CD4-positive, alpha-beta T cell (primary cell): ENCODE results near the gene TMEM170A. TPM values are rescaled to one million over a fixed set of nuclear protein-coding genes. Genes with fewer than 3 reads are reported as not detected.

ENCODE experiments used
- ATAC-seq: fragments of 200-7000 bp; cut with Tn5 transposase; one replicate; pipeline ENCODE4 v1.10.0; 2022; ENCODE audit warnings: mild to moderate bottlenecking; ENCODE audit not compliant: poor library complexity
- CTCF ChIA-PET: fragments of 350-600 bp; sonication (Branson Sonifier 250); formaldehyde crosslinking; loops from one replicate; lab custom pipeline; 2021; ENCODE audit warnings: antibody characterized with exemption, inconsistent platforms; lab: Charles Lee
- POLR2A ChIA-PET: fragments of 350-600 bp; sonication (Branson Sonifier 250); formaldehyde crosslinking; loops from one replicate; lab custom pipeline; 2021; ENCODE audit warnings: antibody characterized with exemption, inconsistent platforms; lab: Charles Lee
- DNase-seq, 14 experiments: peaks; one replicate each; pipeline ENCODE4 v3.0.0-alpha.2; 2013 to 2020; ENCODE audit warnings: mixed read lengths in 2 of 14
- H3K27ac ChIP-seq, 2 donors: one replicate each; pipeline versions ENCODE4 v1.5.1 to v1.7.0; 2013; ENCODE audit warnings: low read length in 2 of 2, low read depth in 1 of 2, mild to moderate bottlenecking in 1 of 2
- H3K27me3 ChIP-seq, 2 experiments: 1 replicate in 1 of 2; 2 replicates in 1 of 2; pipeline versions ENCODE4 v1.6.1 to v1.7.0; 2013; ENCODE audit warnings: low read length in 2 of 2, control low read depth in 1 of 2, mild to moderate bottlenecking in 1 of 2, moderate library complexity in 1 of 2; ENCODE audit not compliant: insufficient read depth in 2 of 2, control insufficient read depth in 1 of 2
- H3K36me3 ChIP-seq: one replicate; pipeline ENCODE4 v1.6.1; 2013; ENCODE audit warnings: low read length, control low read depth; ENCODE audit not compliant: insufficient read depth
- H3K4me1 ChIP-seq: one replicate; pipeline ENCODE4 v1.6.1; 2013; ENCODE audit warnings: low read length, control low read depth; ENCODE audit not compliant: insufficient read depth
- H3K4me3 ChIP-seq: one replicate; pipeline ENCODE4 v1.5.1; 2013; ENCODE audit warnings: mild to moderate bottlenecking, low read length, moderate library complexity
- H3K9me3 ChIP-seq, 2 experiments: 1 replicate in 1 of 2; 2 replicates in 1 of 2; pipeline versions ENCODE4 v1.6.1 to v1.7.0; 2013; ENCODE audit warnings: low read length in 2 of 2, mild to moderate bottlenecking in 2 of 2, control low read depth in 1 of 2, moderate library complexity in 1 of 2; ENCODE audit not compliant: control insufficient read depth in 1 of 2, insufficient read depth in 1 of 2
- H3K27ac Mint-ChIP-seq: one replicate; pipeline ENCODE4 v1.8.0; 2020; ENCODE audit warnings: mixed read lengths
- H3K27me3 Mint-ChIP-seq: one replicate; pipeline ENCODE4 v1.8.0; 2021; ENCODE audit warnings: mixed read lengths
- H3K36me3 Mint-ChIP-seq: one replicate; pipeline ENCODE4 v1.8.0; 2021; ENCODE audit warnings: low read depth, mixed read lengths
- H3K4me1 Mint-ChIP-seq: one replicate; pipeline ENCODE4 v1.8.0; 2021; ENCODE audit warnings: low read depth, mixed read lengths
- H3K4me3 Mint-ChIP-seq: one replicate; pipeline ENCODE4 v1.8.0; 2020; ENCODE audit warnings: mild to moderate bottlenecking, mixed read lengths
- H3K9me3 Mint-ChIP-seq: one replicate; pipeline ENCODE4 v1.8.0; 2020; ENCODE audit warnings: mixed read lengths
- intact Hi-C, 2 experiments: fragments of 100-400 bp; cut with DNase I in 1 of 2; cut with micrococcal nuclease in 1 of 2; formaldehyde crosslinking; loops; one replicate each; pipeline versions ENCODE4 v1.15.1 to v1.9.0; 2023 to 2025; cut with DNase I, micrococcal nuclease
- total RNA-seq, 174 experiments: library from RNA in 2 of 174; stranded (reverse) in 2 of 174; gene quantifications; one replicate each; pipeline ENCODE4 v1.2.3 and lab custom pipeline; 2021 to 2026
- TF ChIP-seq, protein P1 (sequence below): fragments of 200-600 bp; IDR thresholded peaks from one replicate; pipeline ENCODE4 v1.8.0; 2022; ENCODE audit warnings: antibody characterized with exemption, mild to moderate bottlenecking

Gene TMEM170A
- total RNA-seq, 2 experiments from 2014 or later: 34.3 to 37.8 TPM

DNA sequence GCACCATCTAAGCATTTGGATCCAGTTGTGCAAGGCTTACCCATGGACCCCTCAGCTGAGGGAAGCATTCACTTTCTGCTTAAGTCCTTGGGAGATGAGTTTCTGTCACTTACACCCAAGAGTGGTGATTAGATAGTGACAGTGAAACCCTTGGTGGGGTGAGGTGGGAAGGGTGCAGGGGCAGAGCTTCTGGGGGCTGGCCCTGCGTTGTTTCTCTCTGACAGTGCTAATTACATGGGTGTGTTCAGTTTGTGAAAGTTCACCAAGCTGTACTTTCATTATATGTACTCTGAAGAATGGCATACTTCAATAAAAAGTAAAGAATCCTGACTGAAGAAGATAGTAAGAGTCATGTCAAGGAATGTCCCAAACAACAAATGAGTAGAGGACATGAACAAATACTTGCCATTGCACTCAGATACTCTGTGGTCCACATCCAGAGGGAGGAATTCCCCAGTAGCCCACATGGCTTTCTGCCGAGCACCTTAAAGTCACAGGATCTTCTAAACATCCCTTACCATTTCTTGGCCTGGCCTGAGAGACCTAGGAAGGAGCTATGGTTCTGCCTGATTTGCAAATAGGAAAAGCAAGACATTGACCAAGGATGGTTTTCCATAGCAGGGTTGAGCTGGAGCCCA is 22.3 kb upstream of the TMEM170A start:
- TF ChIP-seq, protein P1, sequence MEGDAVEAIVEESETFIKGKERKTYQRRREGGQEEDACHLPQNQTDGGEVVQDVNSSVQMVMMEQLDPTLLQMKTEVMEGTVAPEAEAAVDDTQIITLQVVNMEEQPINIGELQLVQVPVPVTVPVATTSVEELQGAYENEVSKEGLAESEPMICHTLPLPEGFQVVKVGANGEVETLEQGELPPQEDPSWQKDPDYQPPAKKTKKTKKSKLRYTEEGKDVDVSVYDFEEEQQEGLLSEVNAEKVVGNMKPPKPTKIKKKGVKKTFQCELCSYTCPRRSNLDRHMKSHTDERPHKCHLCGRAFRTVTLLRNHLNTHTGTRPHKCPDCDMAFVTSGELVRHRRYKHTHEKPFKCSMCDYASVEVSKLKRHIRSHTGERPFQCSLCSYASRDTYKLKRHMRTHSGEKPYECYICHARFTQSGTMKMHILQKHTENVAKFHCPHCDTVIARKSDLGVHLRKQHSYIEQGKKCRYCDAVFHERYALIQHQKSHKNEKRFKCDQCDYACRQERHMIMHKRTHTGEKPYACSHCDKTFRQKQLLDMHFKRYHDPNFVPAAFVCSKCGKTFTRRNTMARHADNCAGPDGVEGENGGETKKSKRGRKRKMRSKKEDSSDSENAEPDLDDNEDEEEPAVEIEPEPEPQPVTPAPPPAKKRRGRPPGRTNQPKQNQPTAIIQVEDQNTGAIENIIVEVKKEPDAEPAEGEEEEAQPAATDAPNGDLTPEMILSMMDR: no peak
- POLR2A ChIA-PET: no interaction called here
- intact Hi-C loops: no loop called here
- no peak overlapping the region for H3K27ac Mint-ChIP-seq
- CTCF ChIA-PET: interaction anchor here (1.4 kb wide), 1 partner anchor 16 kb away, joined by 3 read pairs; no protein-coding TSS in a partner anchor
- H3K4me3 ChIP-seq: no peak overlapping the region
- no peaks in the 10 kb centered on the region for H3K4me1 ChIP-seq
- H3K36me3 ChIP-seq: no peaks in the 10 kb centered on the region
- no peaks in the 10 kb centered on the region for H3K4me1 Mint-ChIP-seq
- no peaks in the 10 kb centered on the region for H3K9me3 Mint-ChIP-seq
- ATAC-seq (no peak), DNase-seq (no peak)
- H3K36me3 Mint-ChIP-seq: no peaks in the 10 kb centered on the region
- peaks cover 28% of the 10 kb centered on the region for H3K27me3 Mint-ChIP-seq
- H3K9me3 ChIP-seq: no peaks in the 10 kb centered on the region
- H3K4me3 Mint-ChIP-seq: no peak overlapping the region
- no peak overlapping the region for H3K27ac ChIP-seq
- H3K27me3 ChIP-seq: no peaks in the 10 kb centered on the region

DNA sequence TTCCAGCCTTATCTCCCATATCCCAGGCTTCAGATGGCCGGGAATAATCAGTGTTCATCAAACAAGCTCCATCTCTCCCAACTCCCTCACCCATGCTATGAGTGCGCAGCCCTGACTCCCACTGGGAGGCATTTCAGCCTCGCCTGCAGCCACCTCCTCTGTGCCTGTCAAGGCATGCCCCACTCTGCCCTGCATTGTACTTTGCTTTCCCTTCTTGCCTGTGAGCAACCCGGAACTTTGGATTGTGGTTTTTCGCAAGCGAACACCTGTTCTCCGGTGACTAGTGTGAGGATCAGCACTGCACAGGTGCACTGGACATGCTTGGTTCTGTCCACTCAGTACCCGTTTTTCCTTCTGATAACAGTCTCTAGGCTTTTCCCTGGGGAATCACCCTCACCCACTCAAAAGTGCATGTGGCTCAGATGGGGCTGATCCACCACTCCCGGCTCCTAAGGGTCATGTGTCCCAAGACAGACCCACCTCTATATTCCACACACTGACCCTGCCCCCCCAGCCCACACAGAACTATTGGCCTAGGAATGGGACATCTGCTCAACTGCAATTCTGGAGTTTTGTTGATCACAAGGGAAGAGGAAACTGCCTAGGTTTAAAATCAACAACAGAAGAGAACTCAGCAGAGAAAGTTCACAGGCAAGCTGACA is 21.7 kb upstream of the TMEM170A start:
- POLR2A ChIA-PET: no interaction called here
- ATAC-seq: no peak
- H3K27me3 Mint-ChIP-seq: peaks cover 26% of the 10 kb centered on the region

GRCh38 chr16:75485230-75486013 is 20.9 kb upstream of the TMEM170A start:
- no peaks in the 10 kb centered on the region for H3K4me1 ChIP-seq
- no peak for DNase-seq
- H3K27me3 ChIP-seq: no peaks in the 10 kb centered on the region
- Mint-ChIP-seq H3K27me3 (peaks cover 26% of the 10 kb centered on the region), H3K36me3 (no peaks in the 10 kb centered on the region), H3K4me3 (no peak overlapping the region), H3K27ac (no peak overlapping the region), H3K9me3 (no peaks in the 10 kb centered on the region), H3K4me1 (no peaks in the 10 kb centered on the region)
- H3K9me3 ChIP-seq: no peaks in the 10 kb centered on the region
- ChIA-PET CTCF (no interaction called here), POLR2A (no interaction called here)
- TF ChIP-seq, protein P1: no peak
- H3K4me3 ChIP-seq: no peak overlapping the region
- intact Hi-C loops: no loop called here
- no peaks in the 10 kb centered on the region for H3K36me3 ChIP-seq
- no peak for ATAC-seq
- H3K27ac ChIP-seq: no peak overlapping the region

More for the DNA sequence above, 21.7 kb upstream of the TMEM170A start:
- Mint-ChIP-seq H3K36me3 (no peaks in the 10 kb centered on the region), H3K4me1 (no peaks in the 10 kb centered on the region), H3K27ac (no peak overlapping the region), H3K9me3 (no peaks in the 10 kb centered on the region), H3K4me3 (no peak overlapping the region)
- TF ChIP-seq, protein P1: no peak
- no peak for DNase-seq
- Histone ChIP-seq H3K4me3 (no peak overlapping the region), H3K9me3 (no peaks in the 10 kb centered on the region), H3K4me1 (no peaks in the 10 kb centered on the region), H3K27me3 (no peaks in the 10 kb centered on the region), H3K27ac (no peak overlapping the region), H3K36me3 (no peaks in the 10 kb centered on the region)
- CTCF ChIA-PET: no interaction called here
- intact Hi-C loops: no loop called here
